Liver (tissue), 9 donors: Measurements from ENCODE around the gene UQCR11. TPM values are rescaled to one million over a fixed set of nuclear protein-coding genes. Genes with fewer than 3 reads are reported as not detected.
A peak's percentile ranks its signal among the peaks of the same experiment; 100 is the strongest.

Source experiments
- DNase-seq: peaks from one replicate; pipeline ENCODE4 v3.0.0-alpha.2; 2017; ENCODE audit warnings: low spot score
- H3K27ac ChIP-seq, 2 donors: one replicate each; pipeline ENCODE4 v1.7.0; 2013; ENCODE audit warnings: inconsistent platforms in 2 of 2, low read length in 2 of 2, control low read depth in 1 of 2, low read depth in 1 of 2, mild to moderate bottlenecking in 1 of 2
- H3K27me3 ChIP-seq, 4 donors: one replicate each; pipeline versions ENCODE4 v1.6.1 to v1.7.0; 2013; ENCODE audit warnings: low read length in 3 of 4, inconsistent platforms in 1 of 4, mild to moderate bottlenecking in 1 of 4, moderate library complexity in 1 of 4; ENCODE audit not compliant: control insufficient read depth in 4 of 4, insufficient read depth in 4 of 4
- H3K36me3 ChIP-seq, 4 donors: one replicate each; pipeline versions ENCODE4 v1.6.1 to v1.7.0; 2013; ENCODE audit warnings: low read length in 3 of 4, mild to moderate bottlenecking in 3 of 4, low read depth in 1 of 4, moderate library complexity in 1 of 4; ENCODE audit not compliant: control insufficient read depth in 4 of 4, insufficient read depth in 3 of 4
- H3K4me1 ChIP-seq, 4 donors: one replicate each; pipeline versions ENCODE4 v1.6.1 to v1.7.0; 2013; ENCODE audit warnings: low read length in 3 of 4, mild to moderate bottlenecking in 3 of 4, moderate library complexity in 1 of 4; ENCODE audit not compliant: control insufficient read depth in 4 of 4, insufficient read depth in 4 of 4
- H3K4me3 ChIP-seq, 3 donors: one replicate each; pipeline versions ENCODE4 v1.6.1 to v1.7.0; 2013; ENCODE audit warnings: low read length in 3 of 3, control low read depth in 1 of 3, low read depth in 1 of 3, mild to moderate bottlenecking in 1 of 3
- H3K9ac ChIP-seq, 2 donors: one replicate each; pipeline ENCODE4 v1.7.0; 2013; ENCODE audit warnings: low read length in 2 of 2, mild to moderate bottlenecking in 2 of 2, moderate library complexity in 2 of 2, control low read depth in 1 of 2, low read depth in 1 of 2
- H3K9me3 ChIP-seq, 4 donors: one replicate each; pipeline versions ENCODE4 v1.6.1 to v1.7.0; 2013; ENCODE audit warnings: low read length in 3 of 4; ENCODE audit not compliant: control insufficient read depth in 4 of 4
- EGR1 ChIP-seq, 2 donors: IDR thresholded peaks; 2 replicates each; pipeline ENCODE4 v1.6.1; 2016 to 2018; ENCODE audit warnings: antibody characterized with exemption in 2 of 2, low read depth in 2 of 2
- FOXA1 ChIP-seq: IDR thresholded peaks from 2 replicates; pipeline ENCODE4 v1.6.1; 2016; ENCODE audit warnings: antibody characterized with exemption
- FOXA2 ChIP-seq: IDR thresholded peaks from 2 replicates; pipeline ENCODE4 v1.6.1; 2016; ENCODE audit warnings: antibody characterized with exemption
- GABPA ChIP-seq, 2 donors: IDR thresholded peaks in 1 of 2; conservative IDR thresholded peaks in 1 of 2; 2 replicates each; pipeline ENCODE4 v1.6.1; 2016; ENCODE audit warnings: antibody characterized with exemption in 2 of 2, mild to moderate bottlenecking in 1 of 2, moderate library complexity in 1 of 2
- HNF4A ChIP-seq, 2 donors: conservative IDR thresholded peaks; 2 replicates each; pipeline ENCODE4 v1.6.1; 2016; ENCODE audit warnings: antibody characterized with exemption in 2 of 2, mild to moderate bottlenecking in 2 of 2
- HNF4G ChIP-seq: IDR thresholded peaks from 2 replicates; pipeline ENCODE4 v1.6.1; 2016; ENCODE audit warnings: antibody characterized with exemption
- JUND ChIP-seq, 2 donors: IDR thresholded peaks; 2 replicates each; pipeline ENCODE4 v1.6.1; 2016; ENCODE audit warnings: antibody characterized with exemption in 2 of 2
- NR2F2 ChIP-seq: IDR thresholded peaks from 2 replicates; pipeline ENCODE4 v1.6.1; 2016; ENCODE audit warnings: antibody characterized with exemption
- RAD21 ChIP-seq, 2 donors: IDR thresholded peaks; 2 replicates each; pipeline ENCODE4 v1.6.1; 2016; ENCODE audit warnings: antibody characterized with exemption in 2 of 2, mild to moderate bottlenecking in 2 of 2
- REST ChIP-seq: IDR thresholded peaks from 2 replicates; pipeline ENCODE4 v1.6.1; 2016; ENCODE audit warnings: antibody characterized with exemption, mild to moderate bottlenecking
- RXRA ChIP-seq, 2 donors: IDR thresholded peaks; 2 replicates each; pipeline ENCODE4 v1.6.1; 2017 to 2018; ENCODE audit warnings: antibody characterized with exemption in 2 of 2, mild to moderate bottlenecking in 1 of 2
- SP1 ChIP-seq: IDR thresholded peaks from 2 replicates; pipeline ENCODE4 v1.6.1; 2018; ENCODE audit warnings: antibody characterized with exemption, mild to moderate bottlenecking
- TAF1 ChIP-seq: conservative IDR thresholded peaks from 2 replicates; pipeline ENCODE4 v1.6.1; 2016; ENCODE audit warnings: antibody characterized with exemption, mild to moderate bottlenecking
- YY1 ChIP-seq: IDR thresholded peaks from 2 replicates; pipeline ENCODE4 v1.6.1; 2016; ENCODE audit warnings: antibody characterized with exemption, mild to moderate bottlenecking
- ZBTB33 ChIP-seq: IDR thresholded peaks from 2 replicates; pipeline ENCODE4 v1.6.1; 2016; ENCODE audit warnings: antibody characterized with exemption
- WGBS: extraction: QIAGEN DNeasy Blood & Tissue Kit; methylation state at CpG from one replicate; pipeline ENCODE4 v1.1.7; 2013; 5-methylcytosine and 5-hydroxymethylcytosine counted together
- polyA plus RNA-seq, 2 donors: library from polyadenylated mRNA; stranded (reverse) in 1 of 2; unstranded in 1 of 2; fragments of 200-250 nt in 1 of 2; fragments of >200 nt in 1 of 2; fragmentation: Nextera tagmentation in 1 of 2; extraction: Ambion mirVana in 1 of 2; gene quantifications; one replicate each; pipeline versions ENCODE4 v1.2.1 to v1.2.3, GENCODE V29; 2013 to 2015
- total RNA-seq, 2 donors: library from RNA; depleted of rRNA; stranded (reverse); fragments of >200 nt; gene quantifications; one replicate each; pipeline ENCODE4 v1.2.3, GENCODE V29; 2014
- TF ChIP-seq, protein P1 (sequence below): IDR thresholded peaks from 2 replicates; pipeline ENCODE4 v1.6.1; 2016; ENCODE audit warnings: antibody characterized with exemption
- TF ChIP-seq, protein P2 (sequence below): IDR thresholded peaks from 2 replicates; pipeline ENCODE4 v1.6.1; 2016; ENCODE audit warnings: antibody characterized with exemption
- donor health status: healthy.
- donor health status: healthy.
- donor health status: healthy.
- donor health status: healthy.
- donor health status: healthy.

Gene UQCR11
- total and polyA plus RNA-seq, 4 donors: 23.8 to 862 (median 82.3) TPM

GRCh38 chr19:1590641-1591397 lies 14.4 kb downstream of the UQCR11 start:
- Histone ChIP-seq H3K27me3 (no peaks in the 10 kb centered on the region), H3K36me3 (peaks cover 0 to 2% (median 0%) of the 10 kb centered on the region in 4 donors), H3K9ac (peak overlapping the region; percentile 24 to 99), H3K4me3 (peak overlapping the region in 2 of 3 donors; percentile 77 to 97), H3K4me1 (peaks cover 13 to 45% (median 29%) of the 10 kb centered on the region in 4 donors), H3K9me3 (no peaks in the 10 kb centered on the region), H3K27ac (peak overlapping the region; percentile 84 to 96)
- TF ChIP-seq YY1 (no peak), RAD21 (IDR thresholded peaks at IDR 0.05) (peak in 1 of 2 donors; percentile 20)
- DNase-seq: no peak
- WGBS: 33% methylated on average over 10 of the region's 10 CpGs

DNA sequence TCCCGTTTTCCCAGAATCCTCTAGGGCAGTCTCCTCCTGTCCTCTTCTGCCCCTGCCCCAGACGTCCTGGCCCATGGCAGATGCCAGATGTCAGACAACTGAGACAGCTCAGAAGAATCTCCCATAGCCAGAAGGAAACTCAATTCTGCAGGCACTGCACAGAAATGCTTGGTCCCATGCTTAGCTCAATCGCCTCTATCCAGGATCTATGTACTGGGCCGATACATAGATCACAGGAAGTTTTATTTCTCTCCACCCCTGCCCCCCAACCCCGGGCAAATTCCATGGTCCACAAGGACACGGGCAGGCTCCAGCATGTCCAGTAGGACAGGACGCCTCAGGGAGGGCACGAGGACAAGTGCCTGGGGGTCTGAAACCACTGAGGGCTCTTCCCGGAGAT lies 17.4 kb downstream of the UQCR11 start:
- no peaks in the 10 kb centered on the region for H3K9me3 ChIP-seq
- no peak overlapping the region for H3K4me3 ChIP-seq
- peak overlapping the region; percentile 50 to 53 for H3K9ac ChIP-seq
- WGBS: 24% methylated on average over 9 of the region's 9 CpGs
- peaks cover 13 to 38% (median 27%) of the 10 kb centered on the region in 4 donors for H3K4me1 ChIP-seq
- peak overlapping the region; percentile 9 to 58 for H3K27ac ChIP-seq
- H3K36me3 ChIP-seq: peaks cover 0 to 6% (median 6%) of the 10 kb centered on the region in 4 donors
- TF ChIP-seq RXRA (IDR thresholded peaks at IDR 0.05): peak; percentile 47
- no peak for TF ChIP-seq YY1
- TF ChIP-seq, protein P1, sequence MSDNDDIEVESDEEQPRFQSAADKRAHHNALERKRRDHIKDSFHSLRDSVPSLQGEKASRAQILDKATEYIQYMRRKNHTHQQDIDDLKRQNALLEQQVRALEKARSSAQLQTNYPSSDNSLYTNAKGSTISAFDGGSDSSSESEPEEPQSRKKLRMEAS: no peak
- peak; percentile 73 for TF ChIP-seq HNF4G
- TF ChIP-seq EGR1 (IDR thresholded peaks at IDR 0.05; ENCODE audit: low read depth in 2 of 2): no peak
- TF ChIP-seq TAF1: no peak
- TF ChIP-seq RAD21 (IDR thresholded peaks at IDR 0.05): no peak
- TF ChIP-seq, protein P2, sequence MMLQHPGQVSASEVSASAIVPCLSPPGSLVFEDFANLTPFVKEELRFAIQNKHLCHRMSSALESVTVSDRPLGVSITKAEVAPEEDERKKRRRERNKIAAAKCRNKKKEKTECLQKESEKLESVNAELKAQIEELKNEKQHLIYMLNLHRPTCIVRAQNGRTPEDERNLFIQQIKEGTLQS: no peak
- TF ChIP-seq GABPA (IDR thresholded peaks at IDR 0.05 in 1 of 2, conservative IDR thresholded peaks at IDR 0.05 in 1 of 2): no peak
- peak; percentile 89 to 93 for TF ChIP-seq HNF4A (conservative IDR thresholded peaks at IDR 0.05)
- peak; percentile 30 for TF ChIP-seq REST
- peak; percentile 78 for TF ChIP-seq SP1
- no peak for TF ChIP-seq FOXA2
- TF ChIP-seq JUND (IDR thresholded peaks at IDR 0.05): no peak
- no peak for TF ChIP-seq ZBTB33
- no peak for TF ChIP-seq NR2F2
- no peak for TF ChIP-seq FOXA1
- H3K27me3 ChIP-seq: no peaks in the 10 kb centered on the region
- no peak for DNase-seq
